Lower leg skin (tissue), 4 donors: ENCODE data around the gene SMG6. TPM values are rescaled to one million over a fixed set of nuclear protein-coding genes. Genes with fewer than 3 reads are reported as not detected.

ENCODE experiments used
- DNase-seq, 2 donors: peaks; one replicate each; pipeline ENCODE4 v3.0.0-alpha.2; 2019; ENCODE audit warnings: low spot score in 2 of 2
- H3K4me3 ChIP-seq: fragments of 200-600 bp; sonication (generic); 2 replicates; pipeline ENCODE4 v1.5.1; 2017; ENCODE audit warnings: mild to moderate bottlenecking, low read depth; ENCODE audit not compliant: poor library complexity, severe bottlenecking
- POLR2A ChIP-seq, 2 donors: fragments of 450-650 bp; IDR thresholded peaks; one replicate each; pipeline ENCODE4 v1.6.1; 2016 to 2017; ENCODE audit warnings: antibody characterized with exemption in 2 of 2, mild to moderate bottlenecking in 1 of 2, moderate library complexity in 1 of 2
- WGBS, 2 donors: methylation state at CpG; one replicate each; pipeline ENCODE4 v1.1.5; 2018; 5-methylcytosine and 5-hydroxymethylcytosine counted together
- intact Hi-C: fragments of 100-400 bp; cut with DNase I; formaldehyde crosslinking; loops from one replicate; pipeline ENCODE4 v1.15.0; 2023; ENCODE audit warnings: low total_unique reads
- total RNA-seq, 4 donors: library from RNA; depleted of rRNA; stranded (reverse); fragments of >200 nt; gene quantifications; one replicate each; pipeline ENCODE4 v1.1.0, GENCODE V29; 2016
- TF ChIP-seq, protein P1 (sequence below), 3 donors: fragments of 450-650 bp; IDR thresholded peaks; one replicate each; pipeline ENCODE4 v1.5.1; 2016; ENCODE audit warnings: antibody characterized with exemption in 3 of 3, mild to moderate bottlenecking in 3 of 3, moderate library complexity in 2 of 3

Gene SMG6
- total RNA-seq, 4 donors from 2014 or later = 22.5 to 54.6 (median 29.5) TPM

DNA sequence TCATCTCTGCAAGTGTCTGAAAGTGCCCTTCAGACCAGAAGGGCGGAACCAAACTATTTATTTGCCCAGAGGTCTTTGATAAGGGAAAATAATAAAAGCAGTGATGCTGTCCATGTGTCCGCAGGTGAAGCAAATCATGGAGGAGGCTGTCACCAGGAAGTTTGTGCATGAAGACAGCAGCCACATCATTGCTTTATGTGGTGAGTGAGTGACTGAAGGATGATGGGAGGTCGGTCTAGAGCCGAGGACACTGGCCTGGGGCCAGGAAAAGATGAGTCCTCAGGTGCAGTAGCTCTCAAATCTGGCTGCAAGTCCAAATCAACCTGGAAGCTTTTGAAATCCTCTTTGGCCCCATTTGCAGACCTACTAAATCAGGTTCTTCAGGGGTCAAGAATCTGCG, 39.8 kb upstream of the SMG6 start:
- TF ChIP-seq, protein P1, sequence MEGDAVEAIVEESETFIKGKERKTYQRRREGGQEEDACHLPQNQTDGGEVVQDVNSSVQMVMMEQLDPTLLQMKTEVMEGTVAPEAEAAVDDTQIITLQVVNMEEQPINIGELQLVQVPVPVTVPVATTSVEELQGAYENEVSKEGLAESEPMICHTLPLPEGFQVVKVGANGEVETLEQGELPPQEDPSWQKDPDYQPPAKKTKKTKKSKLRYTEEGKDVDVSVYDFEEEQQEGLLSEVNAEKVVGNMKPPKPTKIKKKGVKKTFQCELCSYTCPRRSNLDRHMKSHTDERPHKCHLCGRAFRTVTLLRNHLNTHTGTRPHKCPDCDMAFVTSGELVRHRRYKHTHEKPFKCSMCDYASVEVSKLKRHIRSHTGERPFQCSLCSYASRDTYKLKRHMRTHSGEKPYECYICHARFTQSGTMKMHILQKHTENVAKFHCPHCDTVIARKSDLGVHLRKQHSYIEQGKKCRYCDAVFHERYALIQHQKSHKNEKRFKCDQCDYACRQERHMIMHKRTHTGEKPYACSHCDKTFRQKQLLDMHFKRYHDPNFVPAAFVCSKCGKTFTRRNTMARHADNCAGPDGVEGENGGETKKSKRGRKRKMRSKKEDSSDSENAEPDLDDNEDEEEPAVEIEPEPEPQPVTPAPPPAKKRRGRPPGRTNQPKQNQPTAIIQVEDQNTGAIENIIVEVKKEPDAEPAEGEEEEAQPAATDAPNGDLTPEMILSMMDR (IDR thresholded peaks at IDR 0.05) = no peak
- no peak for TF ChIP-seq POLR2A (IDR thresholded peaks at IDR 0.05)
- no peak overlapping the region for H3K4me3 ChIP-seq
- peak in 1 of 2 donors; percentile 81 for DNase-seq
- intact Hi-C loops = no loop called here
- 64 to 65% methylated on average over 5 of the region's 5 CpGs for WGBS, 2 donors

DNA sequence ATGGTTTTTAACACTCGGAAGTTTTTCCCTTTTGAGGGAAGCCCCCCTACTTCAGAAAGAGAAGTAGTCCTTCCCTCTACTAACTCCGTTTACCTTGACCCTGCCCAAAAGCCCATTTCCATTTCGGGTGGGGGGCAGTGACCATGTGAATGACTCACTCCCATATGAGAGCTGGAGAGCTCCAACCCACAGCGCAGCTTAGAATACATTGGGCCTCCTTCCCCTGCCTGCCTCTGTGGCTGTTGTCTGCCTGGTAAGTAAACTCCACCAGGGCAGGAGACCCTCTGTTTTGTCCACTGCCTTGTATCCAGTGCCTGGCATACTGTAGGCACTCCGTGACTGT, 34.7 kb upstream of the SMG6 start:
- intact Hi-C loops = no loop called here
- DNase-seq = no peak
- 8 to 29% methylated on average over 5 of the region's 5 CpGs for WGBS, 2 donors
- peak overlapping the region; percentile 71 for H3K4me3 ChIP-seq
- TF ChIP-seq POLR2A (IDR thresholded peaks at IDR 0.05) = no peak
- TF ChIP-seq, protein P1 (IDR thresholded peaks at IDR 0.05) = no peak

DNA sequence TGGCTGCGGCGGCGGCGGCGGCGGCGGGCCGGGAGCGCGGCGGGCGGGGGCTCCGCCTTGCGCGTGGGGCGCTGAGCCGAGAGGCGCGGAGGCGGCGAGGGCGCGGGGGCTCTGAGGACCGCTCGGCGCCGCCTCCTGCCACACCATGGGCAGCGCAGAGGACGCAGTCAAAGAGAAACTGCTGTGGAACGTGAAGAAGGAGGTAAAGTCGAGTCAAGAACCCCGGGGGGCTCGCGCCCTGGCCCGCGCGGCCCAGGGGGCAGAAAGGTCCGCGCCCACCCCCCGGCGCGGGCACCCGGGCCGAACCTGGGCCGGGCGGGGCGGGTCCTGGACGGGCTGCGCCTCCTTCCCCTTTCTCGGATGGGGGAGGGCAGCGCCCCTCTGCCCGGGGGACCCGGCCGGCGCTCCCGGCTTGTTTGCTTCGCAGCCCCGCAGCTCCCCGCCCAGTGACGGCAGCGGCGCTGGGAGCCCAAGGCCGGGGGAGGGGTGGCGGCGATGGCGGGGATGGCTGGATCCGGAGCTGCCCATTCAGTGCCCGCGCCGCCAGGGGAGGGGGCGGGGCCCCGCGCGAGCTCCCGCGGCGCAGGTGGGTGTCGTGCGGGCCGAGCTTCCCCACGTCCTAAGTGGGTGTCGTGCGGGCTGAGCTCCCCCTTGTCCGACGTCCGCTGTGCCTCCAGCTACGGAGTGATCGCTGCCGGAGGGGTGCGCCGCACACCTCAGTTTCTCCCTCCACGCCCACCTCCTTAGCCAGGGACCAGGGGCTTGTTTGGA, 34.1 kb upstream of the SMG6 start:
- DNase-seq = no peak
- 0 to 1% methylated on average over 57 to 60 of the region's 92 CpGs for WGBS, 2 donors
- no peak for TF ChIP-seq POLR2A (IDR thresholded peaks at IDR 0.05)
- TF ChIP-seq, protein P1 (IDR thresholded peaks at IDR 0.05) = no peak
- H3K4me3 ChIP-seq = peak overlapping the region; percentile 71
- intact Hi-C loops = no loop called here

DNA sequence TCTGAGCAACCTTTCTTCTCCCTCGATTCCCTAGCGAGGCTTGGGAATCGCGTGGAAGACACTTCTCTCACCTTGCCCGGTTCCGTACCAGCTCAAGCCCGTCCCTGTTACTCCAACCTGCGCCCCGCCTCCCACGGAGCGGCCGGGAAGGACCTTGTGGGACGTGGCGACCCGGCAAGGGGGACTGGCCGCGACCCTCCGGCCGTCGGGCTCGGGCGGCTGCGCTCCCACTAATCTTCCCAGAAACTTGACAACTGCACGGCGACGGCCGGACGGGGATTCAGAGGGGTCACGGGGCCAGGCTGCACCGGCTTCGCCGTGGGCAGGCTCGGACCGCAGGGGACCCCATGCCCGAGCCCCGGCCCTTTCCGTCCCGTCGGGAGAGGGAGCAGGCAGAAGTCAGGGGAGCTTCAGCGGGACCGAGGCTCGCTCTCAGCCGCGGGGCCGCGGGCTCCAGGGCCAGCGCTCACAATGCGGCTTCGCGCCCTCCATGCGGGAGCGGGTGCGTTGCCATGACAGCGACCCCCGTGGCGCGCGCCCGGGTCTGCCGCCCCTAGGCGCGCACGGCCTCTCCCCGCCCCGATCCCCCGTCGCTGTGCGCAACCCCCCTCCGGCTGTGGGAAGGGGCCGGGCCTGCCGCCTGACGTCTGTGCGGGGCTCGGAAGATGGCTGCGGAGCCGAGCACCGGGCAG, 33.4 kb upstream of the SMG6 start, which contains the start of gene SGSM2:
Gene SGSM2 (plus strand): TSS at position 650 of the 692 bp plus-strand sequence. CDS start 188 bp downstream, outside the sequence.
- peak in 1 of 2 donors; percentile 91 for DNase-seq
- 1 to 2% methylated on average over 21 to 58 of the region's 77 CpGs for WGBS, 2 donors
- no peak for TF ChIP-seq POLR2A (IDR thresholded peaks at IDR 0.05)
- TF ChIP-seq, protein P1 (IDR thresholded peaks at IDR 0.05) = no peak
- intact Hi-C loops = no loop called here
- H3K4me3 ChIP-seq = peak within 1 kb of the TSS; percentile 71

DNA sequence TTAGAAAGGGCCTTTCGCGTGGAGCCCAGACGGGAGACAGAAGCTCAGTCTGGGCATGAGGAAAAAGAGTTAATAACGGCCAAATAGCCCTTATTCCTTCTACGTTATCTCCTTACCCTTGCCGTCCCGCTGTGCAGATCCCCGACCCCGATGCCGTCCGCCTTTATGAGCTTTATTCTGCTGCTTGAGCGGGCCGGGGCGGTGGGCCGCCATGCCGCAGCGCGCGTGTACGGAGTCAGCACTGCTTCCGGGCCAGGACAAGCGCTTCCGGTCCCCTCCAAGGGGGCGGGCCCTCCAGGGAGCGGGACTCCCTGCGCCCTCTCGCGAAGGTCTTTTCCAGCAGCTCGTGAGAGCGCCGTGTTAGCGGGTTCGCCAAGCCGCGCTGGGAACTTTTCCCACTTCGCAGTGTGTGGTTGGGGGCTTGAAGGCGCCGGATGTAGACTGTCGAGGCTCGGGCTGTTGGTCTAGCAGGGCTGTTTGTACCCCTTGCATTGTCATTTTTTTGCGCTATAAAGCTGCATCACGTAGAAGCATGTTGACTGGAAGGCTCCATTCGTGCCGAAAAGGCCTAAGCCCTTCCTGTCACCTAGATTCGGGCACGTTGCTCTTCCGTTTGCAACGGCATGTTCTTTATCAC, 32.7 kb upstream of the SMG6 start, which contains the start of gene TSR1:
Gene TSR1 (minus strand): TSS at position 243 of the 637 bp plus-strand sequence. CDS start 30 bp downstream, at position 213.
- intact Hi-C loops = no loop called here
- 0% methylated on average over 34 to 48 of the region's 48 CpGs for WGBS, 2 donors
- TF ChIP-seq, protein P1 (IDR thresholded peaks at IDR 0.05) = no peak
- peak in 1 of 2 donors; percentile 34 for TF ChIP-seq POLR2A (IDR thresholded peaks at IDR 0.05)
- H3K4me3 ChIP-seq = peak within 1 kb of the TSS; percentile 72
- peak; percentile 87 to 97 for DNase-seq
